Measurements from ENCODE around the gene TNNT3. TPM values are rescaled to one million over a fixed set of nuclear protein-coding genes. Genes with fewer than 3 reads are reported as not detected.

The TNNT3 gene
- total and polyA plus RNA-seq, 8 donors: 0.24 to 6.6 (median 1.1) TPM

DNA sequence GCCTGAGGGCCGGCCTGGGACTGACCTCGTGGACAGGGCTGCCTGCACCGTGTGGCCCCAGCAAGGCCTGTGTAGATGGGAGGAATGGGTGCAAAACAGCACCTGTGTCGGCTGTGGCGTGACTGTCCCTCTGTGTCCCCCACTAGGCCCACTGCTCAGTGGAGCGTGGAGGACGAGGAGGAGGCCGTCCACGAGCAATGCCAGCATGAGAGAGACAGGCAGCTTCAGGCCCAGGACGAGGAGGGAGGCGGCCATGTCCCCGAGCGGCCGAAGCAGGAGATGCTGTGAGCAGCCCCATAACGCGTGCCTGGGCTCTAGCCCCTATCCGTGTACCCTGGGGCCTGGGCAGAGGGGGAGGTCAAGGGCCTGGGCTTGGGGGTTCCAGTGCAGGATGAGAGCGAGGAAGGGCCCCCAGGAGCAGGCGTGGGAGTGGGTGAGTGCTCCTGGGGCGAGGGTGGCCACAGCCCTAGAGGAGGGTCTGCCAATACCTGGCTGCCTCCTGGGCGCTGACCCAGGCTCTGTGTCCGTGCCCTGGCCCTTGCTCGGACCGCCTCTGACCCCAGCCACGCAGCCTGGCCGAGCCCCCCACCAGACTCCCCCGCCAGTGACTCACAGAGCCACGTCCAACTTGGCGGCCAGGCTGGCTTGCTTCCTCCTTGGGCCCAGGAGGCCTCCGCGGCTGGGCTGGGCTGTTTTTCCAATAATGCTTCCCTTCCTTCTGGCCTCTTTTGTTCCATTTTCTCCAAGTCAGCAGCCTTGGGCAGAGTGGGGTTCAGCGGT is 39.4 kb upstream of the TNNT3 start:
- 85 to 92% methylated on average over 25 to 32 of the region's 32 CpGs for WGBS, 2 donors
- Histone ChIP-seq H3K27me3 (no peaks in the 10 kb centered on the region), H3K4me3 (no peak overlapping the region), H3K9me3 (no peaks in the 10 kb centered on the region), H3K27ac (peak overlapping the region in 2 of 4 donors; percentile 5 to 30), H3K4me1 (no peaks in the 10 kb centered on the region), H3K36me3 (no peaks in the 10 kb centered on the region)
- peak in 2 of 4 donors; percentile 9 to 21 for ATAC-seq
- peak in 5 of 6 donors; percentile 8 to 74 (median 42) for DNase-seq
- no peak for TF ChIP-seq CTCF (IDR thresholded peaks at IDR 0.05)
- intact Hi-C loops (cut with DNase I): loop anchor here in 1 of 3 donors (5.0 kb wide), 1 partner anchor 272 kb away; no protein-coding TSS in a partner anchor
- no peak for FAIRE-seq

DNA sequence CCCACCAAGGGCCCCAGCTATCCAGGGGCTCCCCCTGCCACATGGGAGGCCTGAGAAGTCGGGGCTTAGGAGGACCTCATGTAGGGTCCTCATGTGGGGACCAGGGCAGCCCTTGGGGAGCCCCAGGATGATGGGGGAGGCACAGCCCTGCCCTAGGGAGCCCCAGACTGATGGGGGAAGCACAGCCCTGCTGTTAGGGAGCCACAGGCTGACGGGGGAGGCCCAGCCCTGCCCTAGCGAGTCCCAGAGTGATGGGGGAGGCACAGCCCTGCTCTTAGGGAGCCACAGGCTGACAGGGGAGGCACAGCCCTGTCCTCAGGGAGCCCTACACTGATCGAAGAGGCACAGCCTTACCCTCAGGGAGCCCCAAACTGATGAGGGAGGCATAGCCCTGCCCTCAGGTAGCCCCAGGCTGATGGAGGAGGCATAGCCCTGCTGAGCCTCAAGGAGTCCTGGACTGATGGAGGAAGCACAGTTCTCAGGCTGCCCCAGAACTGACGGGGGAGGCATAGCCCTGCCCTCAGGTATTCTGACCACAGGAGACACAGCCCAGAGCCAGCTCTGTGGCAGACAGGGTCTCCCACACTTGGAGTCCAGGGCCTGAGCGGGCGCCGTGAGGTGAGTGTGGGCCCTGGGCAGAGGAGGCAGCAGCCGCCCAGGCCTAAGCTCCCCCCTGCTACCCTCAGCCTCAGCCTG is 38.6 kb upstream of the TNNT3 start:
- ATAC-seq: no peak

DNA sequence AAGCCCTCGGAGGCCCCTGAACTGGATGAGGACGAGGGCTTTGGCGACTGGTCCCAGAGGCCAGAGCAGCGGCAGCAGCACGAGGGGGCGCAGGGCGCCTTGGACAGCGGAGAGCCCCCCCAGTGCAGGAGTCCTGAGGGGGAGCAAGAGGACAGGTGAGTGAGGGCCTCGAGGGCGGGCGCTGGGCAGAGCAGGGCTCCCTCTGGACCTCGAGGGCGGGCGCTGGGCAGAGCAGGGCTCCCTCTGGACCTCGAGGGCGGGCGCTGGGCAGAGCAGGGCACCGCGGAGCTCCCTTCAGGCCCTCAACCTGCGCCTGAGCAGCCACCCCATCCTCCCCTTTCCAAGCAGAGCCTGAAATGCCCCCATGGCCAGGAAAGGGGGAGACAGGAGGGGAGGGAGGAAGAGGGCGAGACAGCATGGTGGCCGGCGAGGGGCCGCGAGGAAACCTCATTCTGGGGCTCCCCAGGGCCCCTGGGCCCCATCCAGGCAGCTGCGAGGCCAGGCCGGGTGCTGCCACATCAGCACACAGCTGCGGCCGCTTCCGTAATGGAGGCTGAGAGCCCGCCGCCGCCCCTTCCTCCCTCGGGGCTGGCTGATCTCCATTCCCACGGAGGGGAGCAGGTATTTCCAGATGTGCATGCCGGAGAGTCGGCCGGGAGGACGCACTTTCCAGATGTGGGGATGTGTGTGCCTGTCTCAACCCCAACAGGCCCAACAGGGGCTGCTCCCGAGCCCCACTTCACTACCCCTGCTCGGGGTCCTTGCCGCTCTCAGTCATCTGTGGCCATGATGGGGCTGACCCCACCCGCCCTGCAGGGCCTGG is 37.9 kb upstream of the TNNT3 start:
- TF ChIP-seq CTCF (IDR thresholded peaks at IDR 0.05): no peak
- no peak overlapping the region for H3K4me3 ChIP-seq
- FAIRE-seq (no peak), DNase-seq (peak in 3 of 6 donors; percentile 32 to 73 (median 56)), ATAC-seq (peak in 2 of 4 donors; percentile 7 to 12)
- 67 to 78% methylated on average over 38 to 43 of the region's 43 CpGs for WGBS, 2 donors
- intact Hi-C loops (cut with DNase I): loop anchor here in 1 of 3 donors (5.0 kb wide), 1 partner anchor 271 kb away; no protein-coding TSS in a partner anchor
- no peaks in the 10 kb centered on the region for H3K36me3 ChIP-seq
- no peak overlapping the region for H3K27ac ChIP-seq
- no peaks in the 10 kb centered on the region for H3K9me3 ChIP-seq
- no peaks in the 10 kb centered on the region for H3K27me3 ChIP-seq
- H3K4me1 ChIP-seq: no peaks in the 10 kb centered on the region

More for the DNA sequence above, 38.6 kb upstream of the TNNT3 start:
- H3K36me3 ChIP-seq: no peaks in the 10 kb centered on the region
- no peak for TF ChIP-seq CTCF (IDR thresholded peaks at IDR 0.05)
- H3K9me3 ChIP-seq: no peaks in the 10 kb centered on the region
- H3K27ac ChIP-seq: peak overlapping the region in 2 of 4 donors; percentile 5 to 30
- 75 to 76% methylated on average over 9 of the region's 9 CpGs for WGBS, 2 donors
- peak in 1 of 6 donors; percentile 56 for DNase-seq
- no peak overlapping the region for H3K4me3 ChIP-seq
- intact Hi-C loops (cut with DNase I): loop anchor here in 1 of 3 donors (5.0 kb wide), 1 partner anchor 271 kb away; no protein-coding TSS in a partner anchor
- H3K27me3 ChIP-seq: no peaks in the 10 kb centered on the region
- FAIRE-seq: no peak
- H3K4me1 ChIP-seq: no peaks in the 10 kb centered on the region

GRCh38 chr11:1882265-1883238 is 37.0 kb upstream of the TNNT3 start:
- Histone ChIP-seq H3K36me3 (no peaks in the 10 kb centered on the region), H3K27ac (no peak overlapping the region)

More at GRCh38 chr11:1882265-1883238, 37.0 kb upstream of the TNNT3 start:
- Histone ChIP-seq H3K9me3 (no peaks in the 10 kb centered on the region), H3K27me3 (no peaks in the 10 kb centered on the region), H3K4me3 (no peak overlapping the region), H3K4me1 (no peaks in the 10 kb centered on the region)
- peak; percentile 89 to 95 (median 93) for ATAC-seq
- FAIRE-seq: no peak
- intact Hi-C loops (cut with DNase I): loop anchor here in 1 of 3 donors (5.0 kb wide), 1 partner anchor 270 kb away; no protein-coding TSS in a partner anchor
- WGBS, 2 donors: 32 to 35% methylated on average over 23 of the region's 23 CpGs
- TF ChIP-seq CTCF (IDR thresholded peaks at IDR 0.05): peak; percentile 76 to 94 (median 91)
- DNase-seq: peak; percentile 74 to 99 (median 88)

Data from pancreas (tissue), 10 donors.